GM13977 (cell line): Measurements from ENCODE around the gene TGM1.
"Not testable (repeated sequence)": the region's sequence is repeated elsewhere in the genome, so short reads cannot be mapped to it uniquely, and the experiment has no call there.

Source experiments
- DNase-seq: peaks from one replicate; pipeline ENCODE4 v3.0.0; 2012; ENCODE audit warnings: low spot score
- CTCF ChIP-seq: IDR thresholded peaks from 2 replicates; pipeline ENCODE4 v1.5.1; 2012; ENCODE audit warnings: mild to moderate bottlenecking, control low read depth; ENCODE audit not compliant: insufficient read depth; ENCODE audit errors: extremely low read depth, missing control alignments
- in situ Hi-C: fragments of 300-500 bp; cut with MboI; formaldehyde crosslinking; loops from one replicate; pipeline ENCODE4 v1.12.0; 2022; ENCODE audit warnings: low sequenced_read_pairs, low pct_unique_long_range_greater_than_20kb, mixed read lengths, inconsistent platforms; ENCODE audit not compliant: unreplicated experiment

The TGM1 gene

GRCh38 chr14:24249230-24250021 is 13.6 kb downstream of the TGM1 start:
- in situ Hi-C loops, result no loop called here
- TF ChIP-seq CTCF, result no peak
- DNase-seq, result no peak

DNA sequence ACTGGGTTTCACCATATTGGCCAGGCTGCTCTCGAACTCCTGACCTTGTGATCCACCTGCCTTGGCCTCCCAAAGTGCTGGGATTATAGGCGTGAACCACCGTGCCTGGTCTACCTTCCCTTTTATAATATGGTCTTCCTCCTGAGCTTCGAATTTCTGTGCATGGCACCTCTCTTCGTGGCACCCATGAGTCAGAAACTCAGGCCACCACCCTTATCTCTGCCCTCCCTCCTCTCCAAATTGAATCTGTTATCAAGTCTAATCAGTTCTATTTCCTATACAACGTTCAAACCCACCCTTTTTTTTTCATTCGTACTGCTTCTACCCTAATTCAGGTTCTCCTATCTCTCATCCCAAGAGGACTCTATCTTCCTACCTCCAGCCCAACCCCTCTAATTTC is 15.6 kb downstream of the TGM1 start:
- TF ChIP-seq CTCF, result no peak
- in situ Hi-C loops, result no loop called here
- DNase-seq, result no peak

GRCh38 chr14:24246765-24247212 is 16.2 kb downstream of the TGM1 start:
- peak; percentile 63 for DNase-seq
- no peak for TF ChIP-seq CTCF
- in situ Hi-C loops, result no loop called here

DNA sequence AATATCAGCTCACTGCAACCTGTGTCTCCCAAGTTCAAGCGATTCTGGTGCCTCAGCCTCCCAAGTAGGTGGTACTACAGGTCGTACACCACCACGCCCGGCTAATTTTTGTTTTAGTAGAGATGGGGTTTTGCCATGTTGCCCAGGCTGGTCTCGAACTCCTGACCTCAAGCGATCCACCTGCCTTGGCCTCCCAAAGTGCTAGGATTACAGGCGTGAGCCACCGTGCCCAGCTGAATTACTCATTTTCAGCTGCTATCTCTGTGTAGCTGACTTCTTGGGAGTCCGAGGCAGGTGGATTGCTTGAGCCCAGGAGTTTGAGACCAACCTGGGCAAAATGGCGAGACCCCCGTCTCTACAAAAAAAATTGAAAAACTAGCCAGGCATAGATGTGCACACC is 17.6 kb downstream of the TGM1 start:
- DNase-seq, in situ Hi-C loops: not testable (repeated sequence)

DNA sequence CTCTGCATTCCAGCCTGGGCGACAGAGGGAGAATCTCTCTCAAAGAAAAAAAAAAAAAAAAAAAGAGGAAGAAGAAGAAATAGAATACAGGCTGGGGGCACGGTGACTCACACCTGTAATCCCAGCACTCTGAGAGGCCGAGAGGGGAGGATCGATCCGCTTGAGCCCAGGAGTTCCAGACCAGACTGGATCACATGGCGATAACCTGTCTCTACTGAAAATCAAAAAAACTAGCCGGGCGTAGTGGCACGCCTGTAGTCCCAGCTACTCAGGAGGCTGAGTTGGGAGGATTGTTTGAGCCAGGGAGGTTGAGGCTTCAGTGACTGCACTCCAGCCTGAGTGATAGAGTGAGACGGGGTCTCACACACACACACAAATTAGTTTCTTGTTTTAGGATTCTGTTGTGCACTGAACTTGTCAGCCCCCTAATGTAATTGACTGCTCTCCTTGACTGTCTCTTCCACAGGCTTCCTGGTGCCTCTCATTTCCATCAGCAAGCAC is 19.6 kb downstream of the TGM1 start:
- no peak for TF ChIP-seq CTCF
- DNase-seq, result no peak
- in situ Hi-C loops, result loop anchor here (5.0 kb wide), 1 partner anchor 54 kb away; the partner anchor contains the start of genes DHRS1 and NOP9

DNA sequence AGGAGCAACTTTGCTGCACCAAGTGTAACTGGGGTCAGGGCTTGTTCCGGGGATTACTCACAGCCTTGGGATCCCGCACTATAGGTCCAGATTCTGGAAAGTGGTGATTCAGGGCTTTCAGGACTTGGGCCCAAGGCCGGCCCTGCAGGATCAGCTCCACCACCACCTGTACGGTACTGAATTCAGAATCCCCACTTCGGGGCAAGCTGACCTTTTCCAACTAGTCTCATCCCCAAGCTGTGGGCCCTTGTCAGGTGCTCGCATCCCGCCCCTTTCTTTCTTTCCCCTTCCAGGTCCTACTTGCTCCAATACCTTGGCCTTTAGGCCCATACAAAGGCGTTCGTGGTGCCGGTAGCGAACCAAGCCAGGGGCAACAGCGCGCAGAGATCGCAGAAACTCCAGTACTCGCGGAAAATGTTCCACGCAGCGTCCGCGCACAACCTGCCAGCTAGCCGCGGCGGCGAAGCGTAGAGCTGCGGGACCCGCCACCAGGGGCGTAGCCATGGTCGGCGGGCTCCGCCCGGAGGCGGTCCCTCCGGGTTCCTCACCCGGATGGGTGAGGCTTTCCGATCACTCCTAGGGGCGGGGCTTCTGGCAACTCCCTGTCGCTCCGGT is 21.0 kb downstream of the TGM1 start:
- in situ Hi-C loops, result loop anchor here (5.0 kb wide), 1 partner anchor 55 kb away; the partner anchor contains the start of genes DHRS1 and NOP9
- DNase-seq, result peak; percentile 93
- TF ChIP-seq CTCF, result peak; percentile 9
